ENCODE measurements around the gene BCL2L15.
A peak's percentile ranks its signal among the peaks of the same experiment; 100 is the strongest.

BCL2L15 gene

GRCh38 chr1:113859478-113860175 is 27.8 kb downstream of the BCL2L15 start:
- DNase-seq (ENCODE audit: low read depth), result no peak
- no peak overlapping the region for H3K4me3 ChIP-seq (replicated peaks; ENCODE audit: low read depth, low read length)
- TF ChIP-seq, protein P1, sequence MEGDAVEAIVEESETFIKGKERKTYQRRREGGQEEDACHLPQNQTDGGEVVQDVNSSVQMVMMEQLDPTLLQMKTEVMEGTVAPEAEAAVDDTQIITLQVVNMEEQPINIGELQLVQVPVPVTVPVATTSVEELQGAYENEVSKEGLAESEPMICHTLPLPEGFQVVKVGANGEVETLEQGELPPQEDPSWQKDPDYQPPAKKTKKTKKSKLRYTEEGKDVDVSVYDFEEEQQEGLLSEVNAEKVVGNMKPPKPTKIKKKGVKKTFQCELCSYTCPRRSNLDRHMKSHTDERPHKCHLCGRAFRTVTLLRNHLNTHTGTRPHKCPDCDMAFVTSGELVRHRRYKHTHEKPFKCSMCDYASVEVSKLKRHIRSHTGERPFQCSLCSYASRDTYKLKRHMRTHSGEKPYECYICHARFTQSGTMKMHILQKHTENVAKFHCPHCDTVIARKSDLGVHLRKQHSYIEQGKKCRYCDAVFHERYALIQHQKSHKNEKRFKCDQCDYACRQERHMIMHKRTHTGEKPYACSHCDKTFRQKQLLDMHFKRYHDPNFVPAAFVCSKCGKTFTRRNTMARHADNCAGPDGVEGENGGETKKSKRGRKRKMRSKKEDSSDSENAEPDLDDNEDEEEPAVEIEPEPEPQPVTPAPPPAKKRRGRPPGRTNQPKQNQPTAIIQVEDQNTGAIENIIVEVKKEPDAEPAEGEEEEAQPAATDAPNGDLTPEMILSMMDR (IDR thresholded peaks at IDR 0.05; ENCODE audit: low read length, missing control alignments), result no peak

GRCh38 chr1:113858982-113859381 is 28.4 kb downstream of the BCL2L15 start:
- DNase-seq (ENCODE audit: low read depth), result no peak
- no peak overlapping the region for H3K4me3 ChIP-seq (replicated peaks; ENCODE audit: low read depth, low read length)
- TF ChIP-seq, protein P1 (IDR thresholded peaks at IDR 0.05; ENCODE audit: low read length, missing control alignments), result no peak

DNA sequence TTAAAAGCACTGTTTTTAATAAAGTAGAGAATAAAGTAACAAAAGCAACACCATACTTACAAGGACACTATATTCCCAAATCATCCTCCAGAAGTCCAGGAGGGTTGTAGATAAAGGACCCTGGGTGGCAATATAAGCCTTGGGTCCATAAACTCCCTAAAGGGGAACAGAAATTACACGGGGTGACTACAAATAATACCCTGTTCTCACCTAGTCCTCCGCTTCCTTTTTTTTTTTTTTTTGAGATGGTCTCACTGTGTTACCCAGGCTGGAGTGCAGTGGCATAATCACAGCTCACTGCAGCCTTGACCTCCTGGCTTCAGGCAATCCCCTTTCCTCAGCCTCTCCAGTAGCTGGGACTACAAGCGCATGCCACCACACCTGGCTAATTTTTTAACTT is 29.0 kb downstream of the BCL2L15 start:
- H3K4me3 ChIP-seq (replicated peaks; ENCODE audit: low read depth, low read length), result no peak overlapping the region
- TF ChIP-seq, protein P1 (IDR thresholded peaks at IDR 0.05; ENCODE audit: low read length, missing control alignments), result no peak
- no peak for DNase-seq (ENCODE audit: low read depth)

GRCh38 chr1:113857776-113858175 is 29.6 kb downstream of the BCL2L15 start:
- H3K4me3 ChIP-seq (replicated peaks; ENCODE audit: low read depth, low read length), result no peak overlapping the region
- DNase-seq (ENCODE audit: low read depth), result no peak
- TF ChIP-seq, protein P1 (IDR thresholded peaks at IDR 0.05; ENCODE audit: low read length, missing control alignments), result no peak

DNA sequence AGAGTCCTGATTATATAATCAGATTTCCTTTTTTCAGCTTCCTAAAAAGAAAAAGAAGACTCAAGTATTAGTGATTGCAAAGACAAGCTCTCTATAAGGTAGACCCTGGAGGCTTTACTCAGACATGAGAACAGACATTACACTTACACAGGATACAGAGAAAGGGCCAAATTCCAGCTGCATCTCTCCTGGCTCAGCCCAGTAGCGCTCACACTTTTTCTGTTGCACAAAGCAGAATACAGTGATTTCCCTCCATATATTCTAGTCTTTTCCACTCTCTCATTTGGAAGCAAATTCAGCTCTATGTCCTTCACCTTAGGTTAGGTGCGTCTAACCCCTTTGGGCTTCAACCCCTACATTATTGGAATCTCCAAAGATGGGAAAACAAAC is 31.0 kb downstream of the BCL2L15 start:
- H3K4me3 ChIP-seq (replicated peaks; ENCODE audit: low read depth, low read length), result no peak overlapping the region
- no peak for DNase-seq (ENCODE audit: low read depth)
- TF ChIP-seq, protein P1 (IDR thresholded peaks at IDR 0.05; ENCODE audit: low read length, missing control alignments), result no peak

DNA sequence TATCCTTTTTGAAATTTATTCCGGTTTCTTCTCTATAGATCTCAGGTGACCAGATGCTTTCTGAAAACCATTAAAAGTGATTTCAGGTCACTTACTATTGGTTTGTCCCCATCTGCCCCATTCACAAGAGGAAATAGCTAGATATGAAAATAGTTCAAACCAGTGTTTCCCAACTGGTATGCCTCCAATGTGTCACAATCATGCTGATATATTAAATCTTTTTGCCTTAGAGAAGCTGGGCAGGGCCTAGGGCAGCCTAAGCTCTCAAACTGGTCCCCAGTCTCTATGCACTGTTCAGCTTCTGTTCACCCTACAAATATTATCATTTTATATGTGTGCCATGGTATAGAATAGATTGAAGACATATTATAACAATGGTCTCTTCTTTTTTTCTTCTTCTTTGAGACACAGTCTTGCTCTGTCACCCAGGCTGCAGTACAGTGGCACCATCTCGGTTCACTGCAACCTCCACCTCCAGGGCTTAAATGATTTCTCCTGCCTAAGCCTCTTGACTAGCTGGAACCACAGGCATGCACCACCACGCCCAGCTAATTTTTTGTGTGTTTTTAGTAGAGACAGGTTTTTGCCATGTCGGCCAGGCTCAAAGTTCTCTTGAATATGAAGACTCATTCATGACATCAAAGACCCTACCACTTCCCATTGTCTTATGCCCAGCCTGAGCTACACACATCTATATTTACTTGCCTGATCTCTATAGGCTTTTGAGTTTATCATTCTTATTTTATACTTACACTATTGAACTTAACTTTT is 31.6 kb downstream of the BCL2L15 start:
- H3K4me3 ChIP-seq (replicated peaks; ENCODE audit: low read depth, low read length), result no peak overlapping the region
- DNase-seq (ENCODE audit: low read depth), result peak; percentile 17
- TF ChIP-seq, protein P1 (IDR thresholded peaks at IDR 0.05; ENCODE audit: low read length, missing control alignments), result no peak

Measured in fibroblast of pulmonary artery (primary cell).